Liver (tissue), 9 donors: Measurements from ENCODE around the gene RING1. TPM values are rescaled to one million over a fixed set of nuclear protein-coding genes. Genes with fewer than 3 reads are reported as not detected.

Experiments
- DNase-seq: peaks from one replicate; pipeline ENCODE4 v3.0.0-alpha.2; 2017; ENCODE audit warnings: low spot score
- H3K27ac ChIP-seq, 2 donors: one replicate each; pipeline ENCODE4 v1.7.0; 2013; ENCODE audit warnings: inconsistent platforms in 2 of 2, low read length in 2 of 2, control low read depth in 1 of 2, low read depth in 1 of 2, mild to moderate bottlenecking in 1 of 2
- H3K27me3 ChIP-seq, 4 donors: one replicate each; pipeline versions ENCODE4 v1.6.1 to v1.7.0; 2013; ENCODE audit warnings: low read length in 3 of 4, inconsistent platforms in 1 of 4, mild to moderate bottlenecking in 1 of 4, moderate library complexity in 1 of 4; ENCODE audit not compliant: control insufficient read depth in 4 of 4, insufficient read depth in 4 of 4
- H3K36me3 ChIP-seq, 4 donors: one replicate each; pipeline versions ENCODE4 v1.6.1 to v1.7.0; 2013; ENCODE audit warnings: low read length in 3 of 4, mild to moderate bottlenecking in 3 of 4, low read depth in 1 of 4, moderate library complexity in 1 of 4; ENCODE audit not compliant: control insufficient read depth in 4 of 4, insufficient read depth in 3 of 4
- H3K4me1 ChIP-seq, 4 donors: one replicate each; pipeline versions ENCODE4 v1.6.1 to v1.7.0; 2013; ENCODE audit warnings: low read length in 3 of 4, mild to moderate bottlenecking in 3 of 4, moderate library complexity in 1 of 4; ENCODE audit not compliant: control insufficient read depth in 4 of 4, insufficient read depth in 4 of 4
- H3K4me3 ChIP-seq, 3 donors: one replicate each; pipeline versions ENCODE4 v1.6.1 to v1.7.0; 2013; ENCODE audit warnings: low read length in 3 of 3, control low read depth in 1 of 3, low read depth in 1 of 3, mild to moderate bottlenecking in 1 of 3
- H3K9ac ChIP-seq, 2 donors: one replicate each; pipeline ENCODE4 v1.7.0; 2013; ENCODE audit warnings: low read length in 2 of 2, mild to moderate bottlenecking in 2 of 2, moderate library complexity in 2 of 2, control low read depth in 1 of 2, low read depth in 1 of 2
- H3K9me3 ChIP-seq, 4 donors: one replicate each; pipeline versions ENCODE4 v1.6.1 to v1.7.0; 2013; ENCODE audit warnings: low read length in 3 of 4; ENCODE audit not compliant: control insufficient read depth in 4 of 4
- ATF3 ChIP-seq: IDR thresholded peaks from 2 replicates; pipeline ENCODE4 v1.6.1; 2016; ENCODE audit warnings: antibody characterized with exemption
- EGR1 ChIP-seq, 2 donors: IDR thresholded peaks; 2 replicates each; pipeline ENCODE4 v1.6.1; 2016 to 2018; ENCODE audit warnings: antibody characterized with exemption in 2 of 2, low read depth in 2 of 2
- FOXA1 ChIP-seq: IDR thresholded peaks from 2 replicates; pipeline ENCODE4 v1.6.1; 2016; ENCODE audit warnings: antibody characterized with exemption
- FOXA2 ChIP-seq: IDR thresholded peaks from 2 replicates; pipeline ENCODE4 v1.6.1; 2016; ENCODE audit warnings: antibody characterized with exemption
- GABPA ChIP-seq, 2 donors: IDR thresholded peaks in 1 of 2; conservative IDR thresholded peaks in 1 of 2; 2 replicates each; pipeline ENCODE4 v1.6.1; 2016; ENCODE audit warnings: antibody characterized with exemption in 2 of 2, mild to moderate bottlenecking in 1 of 2, moderate library complexity in 1 of 2
- HNF4A ChIP-seq, 2 donors: conservative IDR thresholded peaks; 2 replicates each; pipeline ENCODE4 v1.6.1; 2016; ENCODE audit warnings: antibody characterized with exemption in 2 of 2, mild to moderate bottlenecking in 2 of 2
- HNF4G ChIP-seq: IDR thresholded peaks from 2 replicates; pipeline ENCODE4 v1.6.1; 2016; ENCODE audit warnings: antibody characterized with exemption
- JUND ChIP-seq, 2 donors: IDR thresholded peaks; 2 replicates each; pipeline ENCODE4 v1.6.1; 2016; ENCODE audit warnings: antibody characterized with exemption in 2 of 2
- MAX ChIP-seq: IDR thresholded peaks from 2 replicates; pipeline ENCODE4 v1.6.1; 2016; ENCODE audit warnings: antibody characterized with exemption
- NR2F2 ChIP-seq: IDR thresholded peaks from 2 replicates; pipeline ENCODE4 v1.6.1; 2016; ENCODE audit warnings: antibody characterized with exemption
- REST ChIP-seq: IDR thresholded peaks from 2 replicates; pipeline ENCODE4 v1.6.1; 2016; ENCODE audit warnings: antibody characterized with exemption, mild to moderate bottlenecking
- RXRA ChIP-seq, 2 donors: IDR thresholded peaks; 2 replicates each; pipeline ENCODE4 v1.6.1; 2017 to 2018; ENCODE audit warnings: antibody characterized with exemption in 2 of 2, mild to moderate bottlenecking in 1 of 2
- SP1 ChIP-seq: IDR thresholded peaks from 2 replicates; pipeline ENCODE4 v1.6.1; 2018; ENCODE audit warnings: antibody characterized with exemption, mild to moderate bottlenecking
- TAF1 ChIP-seq: conservative IDR thresholded peaks from 2 replicates; pipeline ENCODE4 v1.6.1; 2016; ENCODE audit warnings: antibody characterized with exemption, mild to moderate bottlenecking
- YY1 ChIP-seq: IDR thresholded peaks from 2 replicates; pipeline ENCODE4 v1.6.1; 2016; ENCODE audit warnings: antibody characterized with exemption, mild to moderate bottlenecking
- ZBTB33 ChIP-seq: IDR thresholded peaks from 2 replicates; pipeline ENCODE4 v1.6.1; 2016; ENCODE audit warnings: antibody characterized with exemption
- WGBS: extraction: QIAGEN DNeasy Blood & Tissue Kit; methylation state at CpG from one replicate; pipeline ENCODE4 v1.1.7; 2013; 5-methylcytosine and 5-hydroxymethylcytosine counted together
- polyA plus RNA-seq, 2 donors: library from polyadenylated mRNA; stranded (reverse) in 1 of 2; unstranded in 1 of 2; fragments of 200-250 nt in 1 of 2; fragments of >200 nt in 1 of 2; fragmentation: Nextera tagmentation in 1 of 2; extraction: Ambion mirVana in 1 of 2; gene quantifications; one replicate each; pipeline versions ENCODE4 v1.2.1 to v1.2.3, GENCODE V29; 2013 to 2015
- total RNA-seq, 2 donors: library from RNA; depleted of rRNA; stranded (reverse); fragments of >200 nt; gene quantifications; one replicate each; pipeline ENCODE4 v1.2.3, GENCODE V29; 2014
- donor health status: healthy.
- donor health status: healthy.
- donor health status: healthy.
- donor health status: healthy.
- donor health status: healthy.

RING1 gene
- total and polyA plus RNA-seq, 4 donors = 4.4 to 19.7 (median 14.9) TPM

- Histone ChIP-seq H3K4me3 (no peak overlapping the region), H3K27me3 (no peaks in the 10 kb centered on the region), H3K4me1 (no peaks in the 10 kb centered on the region), H3K27ac (no peak overlapping the region), H3K9me3 (no peaks in the 10 kb centered on the region), H3K36me3 (no peaks in the 10 kb centered on the region), H3K9ac (no peak overlapping the region)
- WGBS = 70% methylated on average over 5 of the region's 5 CpGs
- TF ChIP-seq REST = no peak
- no peak for TF ChIP-seq HNF4A (conservative IDR thresholded peaks at IDR 0.05)
- no peak for TF ChIP-seq NR2F2
- no peak for TF ChIP-seq ZBTB33
- no peak for TF ChIP-seq MAX
- TF ChIP-seq GABPA (IDR thresholded peaks at IDR 0.05 in 1 of 2, conservative IDR thresholded peaks at IDR 0.05 in 1 of 2) = no peak
- TF ChIP-seq FOXA2 = no peak
- no peak for TF ChIP-seq ATF3
- TF ChIP-seq RXRA (IDR thresholded peaks at IDR 0.05) = no peak
- TF ChIP-seq EGR1 (IDR thresholded peaks at IDR 0.05; ENCODE audit: low read depth in 2 of 2) = no peak
- no peak for TF ChIP-seq HNF4G
- no peak for DNase-seq
These were observed 39.7 kb upstream of the RING1 start for GRCh38 chr6:33168639-33169038.

- H3K4me3 ChIP-seq = no peak overlapping the region
- no peaks in the 10 kb centered on the region for H3K27me3 ChIP-seq
- no peaks in the 10 kb centered on the region for H3K4me1 ChIP-seq
- H3K36me3 ChIP-seq = no peaks in the 10 kb centered on the region
- no peak for DNase-seq
- H3K9ac ChIP-seq = no peak overlapping the region
- WGBS = 94% methylated on average over 10 of the region's 10 CpGs
- no peaks in the 10 kb centered on the region for H3K9me3 ChIP-seq
- H3K27ac ChIP-seq = no peak overlapping the region
- TF ChIP-seq ZBTB33 = no peak
- TF ChIP-seq TAF1 = no peak
- TF ChIP-seq JUND (IDR thresholded peaks at IDR 0.05) = no peak
- TF ChIP-seq YY1 = no peak
- no peak for TF ChIP-seq REST
- TF ChIP-seq HNF4G = no peak
- no peak for TF ChIP-seq EGR1 (IDR thresholded peaks at IDR 0.05; ENCODE audit: low read depth in 2 of 2)
- TF ChIP-seq GABPA (IDR thresholded peaks at IDR 0.05 in 1 of 2, conservative IDR thresholded peaks at IDR 0.05 in 1 of 2) = no peak
- no peak for TF ChIP-seq SP1
- TF ChIP-seq NR2F2 = no peak
- no peak for TF ChIP-seq FOXA1
- no peak for TF ChIP-seq MAX
- no peak for TF ChIP-seq RXRA (IDR thresholded peaks at IDR 0.05)
- TF ChIP-seq ATF3 = no peak
- no peak for TF ChIP-seq FOXA2
These were observed 38.8 kb upstream of the RING1 start for GRCh38 chr6:33169291-33170175.
